Subcutaneous adipose tissue (tissue), 4 donors: Measurements from ENCODE around the gene CORO6. TPM values are rescaled to one million over a fixed set of nuclear protein-coding genes. Genes with fewer than 3 reads are reported as not detected.

Experiments
- CTCF ChIP-seq: fragments of 450-650 bp; IDR thresholded peaks from one replicate; pipeline ENCODE4 v1.5.1; 2016; ENCODE audit warnings: low read depth, mild to moderate bottlenecking, control low read depth, antibody characterized with exemption, moderate library complexity
- total RNA-seq, 4 donors: library from RNA; depleted of rRNA; stranded (reverse); fragments of >200 nt; gene quantifications; one replicate each; pipeline ENCODE4 v1.1.0, GENCODE V29; 2016

The CORO6 gene
- total RNA-seq, 4 donors from 2014 or later: 9.3 to 39.6 (median 32.4) TPM

- TF ChIP-seq CTCF: no peak
Measured at GRCh38 chr17:29616300-29617048, 6.2 kb downstream of the CORO6 start.

- TF ChIP-seq CTCF: no peak
Measured at GRCh38 chr17:29615492-29616299, 7.0 kb downstream of the CORO6 start.

- no peak for TF ChIP-seq CTCF
Measured at GRCh38 chr17:29615048-29615385, 7.7 kb downstream of the CORO6 start.

- no peak for TF ChIP-seq CTCF
Measured at GRCh38 chr17:29614349-29615047, 8.2 kb downstream of the CORO6 start.

- TF ChIP-seq CTCF: no peak
Measured at GRCh38 chr17:29613856-29614255, 8.9 kb downstream of the CORO6 start.

- no peak for TF ChIP-seq CTCF
Measured at GRCh38 chr17:29613352-29613837, 9.3 kb downstream of the CORO6 start.
